Liver (tissue), 9 donors: ENCODE data around the gene SCN9A. TPM values are rescaled to one million over a fixed set of nuclear protein-coding genes. Genes with fewer than 3 reads are reported as not detected.

Source experiments
- DNase-seq: peaks from one replicate; pipeline ENCODE4 v3.0.0-alpha.2; 2017; ENCODE audit warnings: low spot score
- H3K27ac ChIP-seq, 2 donors: one replicate each; pipeline ENCODE4 v1.7.0; 2013; ENCODE audit warnings: inconsistent platforms in 2 of 2, low read length in 2 of 2, control low read depth in 1 of 2, low read depth in 1 of 2, mild to moderate bottlenecking in 1 of 2
- H3K27me3 ChIP-seq, 4 donors: one replicate each; pipeline versions ENCODE4 v1.6.1 to v1.7.0; 2013; ENCODE audit warnings: low read length in 3 of 4, inconsistent platforms in 1 of 4, mild to moderate bottlenecking in 1 of 4, moderate library complexity in 1 of 4; ENCODE audit not compliant: control insufficient read depth in 4 of 4, insufficient read depth in 4 of 4
- H3K36me3 ChIP-seq, 4 donors: one replicate each; pipeline versions ENCODE4 v1.6.1 to v1.7.0; 2013; ENCODE audit warnings: low read length in 3 of 4, mild to moderate bottlenecking in 3 of 4, low read depth in 1 of 4, moderate library complexity in 1 of 4; ENCODE audit not compliant: control insufficient read depth in 4 of 4, insufficient read depth in 3 of 4
- H3K4me1 ChIP-seq, 4 donors: one replicate each; pipeline versions ENCODE4 v1.6.1 to v1.7.0; 2013; ENCODE audit warnings: low read length in 3 of 4, mild to moderate bottlenecking in 3 of 4, moderate library complexity in 1 of 4; ENCODE audit not compliant: control insufficient read depth in 4 of 4, insufficient read depth in 4 of 4
- H3K4me3 ChIP-seq, 3 donors: one replicate each; pipeline versions ENCODE4 v1.6.1 to v1.7.0; 2013; ENCODE audit warnings: low read length in 3 of 3, control low read depth in 1 of 3, low read depth in 1 of 3, mild to moderate bottlenecking in 1 of 3
- H3K9ac ChIP-seq, 2 donors: one replicate each; pipeline ENCODE4 v1.7.0; 2013; ENCODE audit warnings: low read length in 2 of 2, mild to moderate bottlenecking in 2 of 2, moderate library complexity in 2 of 2, control low read depth in 1 of 2, low read depth in 1 of 2
- H3K9me3 ChIP-seq, 4 donors: one replicate each; pipeline versions ENCODE4 v1.6.1 to v1.7.0; 2013; ENCODE audit warnings: low read length in 3 of 4; ENCODE audit not compliant: control insufficient read depth in 4 of 4
- EGR1 ChIP-seq, 2 donors: IDR thresholded peaks; 2 replicates each; pipeline ENCODE4 v1.6.1; 2016 to 2018; ENCODE audit warnings: antibody characterized with exemption in 2 of 2, low read depth in 2 of 2
- FOXA1 ChIP-seq: IDR thresholded peaks from 2 replicates; pipeline ENCODE4 v1.6.1; 2016; ENCODE audit warnings: antibody characterized with exemption
- FOXA2 ChIP-seq: IDR thresholded peaks from 2 replicates; pipeline ENCODE4 v1.6.1; 2016; ENCODE audit warnings: antibody characterized with exemption
- GABPA ChIP-seq, 2 donors: IDR thresholded peaks in 1 of 2; conservative IDR thresholded peaks in 1 of 2; 2 replicates each; pipeline ENCODE4 v1.6.1; 2016; ENCODE audit warnings: antibody characterized with exemption in 2 of 2, mild to moderate bottlenecking in 1 of 2, moderate library complexity in 1 of 2
- HNF4G ChIP-seq: IDR thresholded peaks from 2 replicates; pipeline ENCODE4 v1.6.1; 2016; ENCODE audit warnings: antibody characterized with exemption
- NR2F2 ChIP-seq: IDR thresholded peaks from 2 replicates; pipeline ENCODE4 v1.6.1; 2016; ENCODE audit warnings: antibody characterized with exemption
- RXRA ChIP-seq, 2 donors: IDR thresholded peaks; 2 replicates each; pipeline ENCODE4 v1.6.1; 2017 to 2018; ENCODE audit warnings: antibody characterized with exemption in 2 of 2, mild to moderate bottlenecking in 1 of 2
- SP1 ChIP-seq: IDR thresholded peaks from 2 replicates; pipeline ENCODE4 v1.6.1; 2018; ENCODE audit warnings: antibody characterized with exemption, mild to moderate bottlenecking
- TAF1 ChIP-seq: conservative IDR thresholded peaks from 2 replicates; pipeline ENCODE4 v1.6.1; 2016; ENCODE audit warnings: antibody characterized with exemption, mild to moderate bottlenecking
- YY1 ChIP-seq: IDR thresholded peaks from 2 replicates; pipeline ENCODE4 v1.6.1; 2016; ENCODE audit warnings: antibody characterized with exemption, mild to moderate bottlenecking
- WGBS: extraction: QIAGEN DNeasy Blood & Tissue Kit; methylation state at CpG from one replicate; pipeline ENCODE4 v1.1.7; 2013; 5-methylcytosine and 5-hydroxymethylcytosine counted together
- polyA plus RNA-seq, 2 donors: library from polyadenylated mRNA; stranded (reverse) in 1 of 2; unstranded in 1 of 2; fragments of 200-250 nt in 1 of 2; fragments of >200 nt in 1 of 2; fragmentation: Nextera tagmentation in 1 of 2; extraction: Ambion mirVana in 1 of 2; gene quantifications; one replicate each; pipeline versions ENCODE4 v1.2.1 to v1.2.3, GENCODE V29; 2013 to 2015
- total RNA-seq, 2 donors: library from RNA; depleted of rRNA; stranded (reverse); fragments of >200 nt; gene quantifications; one replicate each; pipeline ENCODE4 v1.2.3, GENCODE V29; 2014
- TF ChIP-seq, protein P1 (sequence below): IDR thresholded peaks from 2 replicates; pipeline ENCODE4 v1.6.1; 2016; ENCODE audit warnings: antibody characterized with exemption, mild to moderate bottlenecking
- TF ChIP-seq, protein P2 (sequence below): IDR thresholded peaks from 2 replicates; pipeline ENCODE4 v1.6.1; 2016; ENCODE audit warnings: antibody characterized with exemption
- TF ChIP-seq, protein P3 (sequence below): IDR thresholded peaks from 2 replicates; pipeline ENCODE4 v1.6.1; 2016; ENCODE audit warnings: antibody characterized with exemption
- donor health status: healthy.
- donor health status: healthy.
- donor health status: healthy.
- donor health status: healthy.
- donor health status: healthy.

Gene SCN9A
- total and polyA plus RNA-seq, 4 donors, result 1.2 to 10.1 (median 9.2) TPM

DNA sequence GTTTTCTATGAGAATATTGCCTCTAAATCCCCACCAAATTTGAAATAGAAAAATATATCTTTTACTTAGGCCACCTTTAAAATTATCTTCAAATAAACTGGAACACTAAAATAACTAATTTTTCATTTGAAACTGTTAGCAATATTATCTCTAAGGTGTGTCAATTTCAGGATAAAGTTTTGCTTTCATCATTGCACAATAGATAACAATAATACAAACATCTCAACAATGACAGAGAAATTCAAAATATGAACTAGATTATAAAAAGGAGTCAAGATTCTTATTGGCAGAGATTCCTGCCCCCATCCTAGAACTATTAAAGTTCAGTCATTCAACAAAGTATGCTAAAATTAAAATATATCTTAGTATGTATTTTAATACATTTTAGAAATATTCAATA is 117.9 kb downstream of the SCN9A start (continued):
- TF ChIP-seq, protein P1, sequence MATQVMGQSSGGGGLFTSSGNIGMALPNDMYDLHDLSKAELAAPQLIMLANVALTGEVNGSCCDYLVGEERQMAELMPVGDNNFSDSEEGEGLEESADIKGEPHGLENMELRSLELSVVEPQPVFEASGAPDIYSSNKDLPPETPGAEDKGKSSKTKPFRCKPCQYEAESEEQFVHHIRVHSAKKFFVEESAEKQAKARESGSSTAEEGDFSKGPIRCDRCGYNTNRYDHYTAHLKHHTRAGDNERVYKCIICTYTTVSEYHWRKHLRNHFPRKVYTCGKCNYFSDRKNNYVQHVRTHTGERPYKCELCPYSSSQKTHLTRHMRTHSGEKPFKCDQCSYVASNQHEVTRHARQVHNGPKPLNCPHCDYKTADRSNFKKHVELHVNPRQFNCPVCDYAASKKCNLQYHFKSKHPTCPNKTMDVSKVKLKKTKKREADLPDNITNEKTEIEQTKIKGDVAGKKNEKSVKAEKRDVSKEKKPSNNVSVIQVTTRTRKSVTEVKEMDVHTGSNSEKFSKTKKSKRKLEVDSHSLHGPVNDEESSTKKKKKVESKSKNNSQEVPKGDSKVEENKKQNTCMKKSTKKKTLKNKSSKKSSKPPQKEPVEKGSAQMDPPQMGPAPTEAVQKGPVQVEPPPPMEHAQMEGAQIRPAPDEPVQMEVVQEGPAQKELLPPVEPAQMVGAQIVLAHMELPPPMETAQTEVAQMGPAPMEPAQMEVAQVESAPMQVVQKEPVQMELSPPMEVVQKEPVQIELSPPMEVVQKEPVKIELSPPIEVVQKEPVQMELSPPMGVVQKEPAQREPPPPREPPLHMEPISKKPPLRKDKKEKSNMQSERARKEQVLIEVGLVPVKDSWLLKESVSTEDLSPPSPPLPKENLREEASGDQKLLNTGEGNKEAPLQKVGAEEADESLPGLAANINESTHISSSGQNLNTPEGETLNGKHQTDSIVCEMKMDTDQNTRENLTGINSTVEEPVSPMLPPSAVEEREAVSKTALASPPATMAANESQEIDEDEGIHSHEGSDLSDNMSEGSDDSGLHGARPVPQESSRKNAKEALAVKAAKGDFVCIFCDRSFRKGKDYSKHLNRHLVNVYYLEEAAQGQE, result no peak
- TF ChIP-seq GABPA (IDR thresholded peaks at IDR 0.05 in 1 of 2, conservative IDR thresholded peaks at IDR 0.05 in 1 of 2) (no peak), NR2F2 (no peak)

DNA sequence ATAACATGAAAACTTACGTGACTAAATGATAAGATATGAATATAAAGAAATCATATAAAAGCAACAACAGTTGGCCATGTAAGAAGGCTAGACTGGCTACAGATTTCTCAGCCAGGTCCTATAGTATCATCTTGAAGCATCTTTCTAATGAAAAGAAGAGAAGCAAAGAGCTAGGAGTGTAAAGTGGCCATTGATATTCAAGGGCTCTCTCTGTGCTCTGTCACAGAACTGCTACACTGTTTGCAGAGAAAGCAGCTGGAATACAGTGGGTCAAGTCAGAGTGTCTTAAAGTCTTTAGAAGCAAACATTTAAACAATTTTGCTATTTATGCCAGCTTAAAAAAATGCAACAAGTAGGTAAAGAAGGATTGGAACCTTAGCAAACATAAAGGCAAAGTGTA is 118.8 kb downstream of the SCN9A start:
- DNase-seq, result no peak
- Histone ChIP-seq H3K9ac (no peak overlapping the region), H3K36me3 (no peaks in the 10 kb centered on the region), H3K9me3 (no peaks in the 10 kb centered on the region), H3K27me3 (no peaks in the 10 kb centered on the region), H3K4me3 (no peak overlapping the region), H3K27ac (no peak overlapping the region), H3K4me1 (peaks cover 0 to 10% (median 2%) of the 10 kb centered on the region in 4 donors)
- TF ChIP-seq, protein P2, sequence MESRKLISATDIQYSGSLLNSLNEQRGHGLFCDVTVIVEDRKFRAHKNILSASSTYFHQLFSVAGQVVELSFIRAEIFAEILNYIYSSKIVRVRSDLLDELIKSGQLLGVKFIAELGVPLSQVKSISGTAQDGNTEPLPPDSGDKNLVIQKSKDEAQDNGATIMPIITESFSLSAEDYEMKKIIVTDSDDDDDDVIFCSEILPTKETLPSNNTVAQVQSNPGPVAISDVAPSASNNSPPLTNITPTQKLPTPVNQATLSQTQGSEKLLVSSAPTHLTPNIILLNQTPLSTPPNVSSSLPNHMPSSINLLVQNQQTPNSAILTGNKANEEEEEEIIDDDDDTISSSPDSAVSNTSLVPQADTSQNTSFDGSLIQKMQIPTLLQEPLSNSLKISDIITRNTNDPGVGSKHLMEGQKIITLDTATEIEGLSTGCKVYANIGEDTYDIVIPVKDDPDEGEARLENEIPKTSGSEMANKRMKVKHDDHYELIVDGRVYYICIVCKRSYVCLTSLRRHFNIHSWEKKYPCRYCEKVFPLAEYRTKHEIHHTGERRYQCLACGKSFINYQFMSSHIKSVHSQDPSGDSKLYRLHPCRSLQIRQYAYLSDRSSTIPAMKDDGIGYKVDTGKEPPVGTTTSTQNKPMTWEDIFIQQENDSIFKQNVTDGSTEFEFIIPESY, result no peak
- TF ChIP-seq RXRA (IDR thresholded peaks at IDR 0.05) (no peak), GABPA (IDR thresholded peaks at IDR 0.05 in 1 of 2, conservative IDR thresholded peaks at IDR 0.05 in 1 of 2) (no peak), FOXA1 (no peak), TAF1 (no peak), HNF4G (no peak)
- TF ChIP-seq, protein P3, sequence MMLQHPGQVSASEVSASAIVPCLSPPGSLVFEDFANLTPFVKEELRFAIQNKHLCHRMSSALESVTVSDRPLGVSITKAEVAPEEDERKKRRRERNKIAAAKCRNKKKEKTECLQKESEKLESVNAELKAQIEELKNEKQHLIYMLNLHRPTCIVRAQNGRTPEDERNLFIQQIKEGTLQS, result no peak
- WGBS, result 96% methylated on average over 1 of the region's 1 CpG

DNA sequence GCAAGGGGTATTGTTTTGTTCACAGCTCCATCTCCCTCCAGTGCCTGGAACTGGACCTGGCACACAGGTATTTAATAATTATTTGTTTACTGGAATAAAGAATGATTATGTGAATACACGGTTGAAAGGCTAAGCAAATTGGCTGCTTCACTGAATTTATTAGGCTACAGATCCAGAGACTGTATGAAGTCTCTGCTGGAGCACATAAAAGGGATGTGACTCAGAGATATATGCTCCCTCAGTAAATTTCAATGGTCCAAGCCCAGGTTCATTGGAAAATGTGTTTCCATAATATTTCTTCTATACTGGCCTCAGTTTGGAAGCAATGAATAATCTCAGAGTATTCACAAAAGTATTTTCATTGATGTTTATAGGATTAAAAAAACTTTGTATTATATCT is 126.4 kb downstream of the SCN9A start:
- no peak for DNase-seq
- 82% methylated on average over 1 of the region's 1 CpG for whole genome bisulfite sequencing

DNA sequence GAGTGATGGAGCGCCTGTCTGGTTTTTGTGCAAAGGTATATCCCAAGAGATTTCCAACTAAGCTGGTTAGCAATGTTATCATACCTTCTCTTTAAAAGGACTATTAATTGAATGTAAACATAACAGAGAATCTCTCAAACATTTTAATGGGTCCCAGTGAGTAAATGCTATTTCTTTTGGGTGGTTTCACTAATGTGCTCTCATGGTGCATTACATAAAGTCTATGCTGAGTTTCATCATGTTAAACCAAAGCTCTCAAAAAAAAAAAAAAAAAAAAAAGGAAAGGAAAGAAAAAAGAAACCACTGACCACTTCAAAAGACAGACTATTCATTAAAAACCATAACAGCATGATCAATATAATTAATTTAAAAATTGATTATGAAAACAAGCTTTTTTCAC is 128.8 kb downstream of the SCN9A start:
- 98% methylated on average over 1 of the region's 1 CpG for WGBS
- Histone ChIP-seq H3K4me1 (peaks cover 0 to 7% (median 4%) of the 10 kb centered on the region in 4 donors), H3K27ac (no peak overlapping the region), H3K4me3 (no peak overlapping the region), H3K9me3 (no peaks in the 10 kb centered on the region), H3K27me3 (no peaks in the 10 kb centered on the region), H3K9ac (no peak overlapping the region), H3K36me3 (no peaks in the 10 kb centered on the region)
- no peak for DNase-seq
- TF ChIP-seq YY1 (no peak), HNF4G (no peak), NR2F2 (no peak), FOXA2 (no peak), SP1 (no peak), EGR1 (IDR thresholded peaks at IDR 0.05; ENCODE audit: low read depth in 2 of 2) (no peak)
- TF ChIP-seq, protein P2, result no peak
- TF ChIP-seq, protein P1, result no peak

More for the DNA sequence above, 126.4 kb downstream of the SCN9A start:
- Histone ChIP-seq H3K4me3 (no peak overlapping the region), H3K36me3 (no peaks in the 10 kb centered on the region), H3K27me3 (no peaks in the 10 kb centered on the region), H3K4me1 (no peaks in the 10 kb centered on the region), H3K9me3 (no peaks in the 10 kb centered on the region), H3K9ac (no peak overlapping the region), H3K27ac (no peak overlapping the region)
- TF ChIP-seq YY1 (no peak), RXRA (IDR thresholded peaks at IDR 0.05) (no peak)
